Activated naive CD8-positive, alpha-beta T cell (primary cell): ENCODE data around the gene CMSS1.
A peak's percentile ranks its signal among the peaks of the same experiment; 100 is the strongest.
"Not testable (repeated sequence)": the region's sequence is repeated elsewhere in the genome, so short reads cannot be mapped to it uniquely, and the experiment has no call there.

ENCODE experiments used
- H3K27ac Mint-ChIP-seq: one replicate; pipeline ENCODE4 v1.8.0; 2021; ENCODE audit warnings: mixed read lengths
- H3K27me3 Mint-ChIP-seq: one replicate; pipeline ENCODE4 v1.8.0; 2021; ENCODE audit warnings: mixed read lengths
- H3K36me3 Mint-ChIP-seq: one replicate; pipeline ENCODE4 v1.8.0; 2021; ENCODE audit warnings: mixed read lengths
- H3K4me1 Mint-ChIP-seq: one replicate; pipeline ENCODE4 v1.8.0; 2021; ENCODE audit warnings: low read depth, mixed read lengths
- H3K4me3 Mint-ChIP-seq: one replicate; pipeline ENCODE4 v1.8.0; 2021; ENCODE audit warnings: mild to moderate bottlenecking, mixed read lengths
- H3K9me3 Mint-ChIP-seq: one replicate; pipeline ENCODE4 v1.8.0; 2021; ENCODE audit warnings: low read depth, mixed read lengths

Gene CMSS1

GRCh38 chr3:100040451-100041225 is 223.0 kb downstream of the CMSS1 start:
- Mint-ChIP-seq H3K4me1 (no peaks in the 10 kb centered on the region), H3K4me3 (no peak overlapping the region), H3K27ac (no peak overlapping the region), H3K9me3 (no peaks in the 10 kb centered on the region), H3K36me3 (peaks cover 4% of the 10 kb centered on the region), H3K27me3 (no peaks in the 10 kb centered on the region)

GRCh38 chr3:100041328-100041749 is 223.7 kb downstream of the CMSS1 start:
- no peak overlapping the region for H3K4me3 Mint-ChIP-seq
- no peak overlapping the region for H3K27ac Mint-ChIP-seq

GRCh38 chr3:100042166-100042981 is 224.7 kb downstream of the CMSS1 start:
- H3K27ac Mint-ChIP-seq, result no peak overlapping the region
- peaks cover 4% of the 10 kb centered on the region for H3K4me1 Mint-ChIP-seq
- H3K27me3 Mint-ChIP-seq, result no peaks in the 10 kb centered on the region
- peaks cover 8% of the 10 kb centered on the region for H3K36me3 Mint-ChIP-seq
- H3K9me3 Mint-ChIP-seq, result no peaks in the 10 kb centered on the region
- no peak overlapping the region for H3K4me3 Mint-ChIP-seq

More at GRCh38 chr3:100041328-100041749, 223.7 kb downstream of the CMSS1 start:
- Mint-ChIP-seq H3K4me1 (peaks cover under 1% of the 10 kb centered on the region), H3K27me3 (no peaks in the 10 kb centered on the region), H3K9me3 (no peaks in the 10 kb centered on the region), H3K36me3 (peaks cover 8% of the 10 kb centered on the region)

- H3K36me3 Mint-ChIP-seq, result peaks cover 6% of the 10 kb centered on the region
- H3K27ac Mint-ChIP-seq, result no peak overlapping the region
- no peaks in the 10 kb centered on the region for H3K27me3 Mint-ChIP-seq
- peaks cover 7% of the 10 kb centered on the region for H3K4me1 Mint-ChIP-seq
- no peaks in the 10 kb centered on the region for H3K9me3 Mint-ChIP-seq
- no peak overlapping the region for H3K4me3 Mint-ChIP-seq
These were observed 225.6 kb downstream of the CMSS1 start for GRCh38 chr3:100043271-100043670.

GRCh38 chr3:100044369-100044768 is 226.7 kb downstream of the CMSS1 start:
- Mint-ChIP-seq H3K4me3 (no peak overlapping the region), H3K27ac (no peak overlapping the region), H3K4me1 (peaks cover 7% of the 10 kb centered on the region), H3K9me3 (no peaks in the 10 kb centered on the region), H3K36me3 (peaks cover 4% of the 10 kb centered on the region), H3K27me3 (no peaks in the 10 kb centered on the region)

GRCh38 chr3:100045696-100046095 is 228.0 kb downstream of the CMSS1 start:
- H3K36me3 Mint-ChIP-seq, result peaks cover 4% of the 10 kb centered on the region
- no peak overlapping the region for H3K4me3 Mint-ChIP-seq
- H3K4me1 Mint-ChIP-seq, result peaks cover 7% of the 10 kb centered on the region
- no peaks in the 10 kb centered on the region for H3K9me3 Mint-ChIP-seq
- no peaks in the 10 kb centered on the region for H3K27me3 Mint-ChIP-seq
- no peak overlapping the region for H3K27ac Mint-ChIP-seq

GRCh38 chr3:100046986-100047385 is 229.3 kb downstream of the CMSS1 start:
- Mint-ChIP-seq H3K27ac (no peak overlapping the region), H3K36me3 (peaks cover 4% of the 10 kb centered on the region), H3K27me3 (no peaks in the 10 kb centered on the region), H3K4me3 (no peak overlapping the region), H3K4me1 (peaks cover 7% of the 10 kb centered on the region), H3K9me3 (no peaks in the 10 kb centered on the region)

GRCh38 chr3:100047455-100048141 is 229.9 kb downstream of the CMSS1 start:
- H3K36me3 Mint-ChIP-seq, result peaks cover 4% of the 10 kb centered on the region
- peak overlapping the region; percentile 41 for H3K27ac Mint-ChIP-seq
- H3K9me3 Mint-ChIP-seq, result no peaks in the 10 kb centered on the region
- H3K4me3 Mint-ChIP-seq, result no peak overlapping the region
- peaks cover 7% of the 10 kb centered on the region for H3K4me1 Mint-ChIP-seq
- H3K27me3 Mint-ChIP-seq, result no peaks in the 10 kb centered on the region

- H3K27ac Mint-ChIP-seq, result no peak overlapping the region
- H3K36me3 Mint-ChIP-seq, result peaks cover 4% of the 10 kb centered on the region
- no peaks in the 10 kb centered on the region for H3K9me3 Mint-ChIP-seq
- H3K27me3 Mint-ChIP-seq, result no peaks in the 10 kb centered on the region
- peaks cover 7% of the 10 kb centered on the region for H3K4me1 Mint-ChIP-seq
- H3K4me3 Mint-ChIP-seq, result no peak overlapping the region
These were observed 230.6 kb downstream of the CMSS1 start for GRCh38 chr3:100048248-100048647.

- not testable (repeated sequence) for H3K27ac Mint-ChIP-seq, H3K4me3 Mint-ChIP-seq, H3K36me3 Mint-ChIP-seq, H3K4me1 Mint-ChIP-seq, H3K27me3 Mint-ChIP-seq, H3K9me3 Mint-ChIP-seq
These were observed 233.9 kb downstream of the CMSS1 start for GRCh38 chr3:100051513-100051912.

- Mint-ChIP-seq H3K27ac (no peak overlapping the region), H3K4me1 (no peaks in the 10 kb centered on the region), H3K36me3 (no peaks in the 10 kb centered on the region), H3K27me3 (no peaks in the 10 kb centered on the region), H3K4me3 (no peak overlapping the region), H3K9me3 (no peaks in the 10 kb centered on the region)
These were observed 236.4 kb downstream of the CMSS1 start for GRCh38 chr3:100053951-100054620.

GRCh38 chr3:100057716-100058575 is 240.3 kb downstream of the CMSS1 start:
- Mint-ChIP-seq H3K4me3 (no peak overlapping the region), H3K9me3 (no peaks in the 10 kb centered on the region), H3K27ac (no peak overlapping the region), H3K27me3 (no peaks in the 10 kb centered on the region), H3K36me3 (no peaks in the 10 kb centered on the region), H3K4me1 (no peaks in the 10 kb centered on the region)

- Mint-ChIP-seq H3K27ac (no peak overlapping the region), H3K27me3 (no peaks in the 10 kb centered on the region)
These were observed 241.8 kb downstream of the CMSS1 start for GRCh38 chr3:100059472-100059871.

More at GRCh38 chr3:100059472-100059871, 241.8 kb downstream of the CMSS1 start:
- H3K9me3 Mint-ChIP-seq, result no peaks in the 10 kb centered on the region
- no peaks in the 10 kb centered on the region for H3K36me3 Mint-ChIP-seq
- H3K4me3 Mint-ChIP-seq, result no peak overlapping the region
- H3K4me1 Mint-ChIP-seq, result no peaks in the 10 kb centered on the region
